ENCODE measurements around the gene SLC4A4. TPM values are rescaled to one million over a fixed set of nuclear protein-coding genes. Genes with fewer than 3 reads are reported as not detected.

SLC4A4 gene
- total RNA-seq, 1 experiment from 2014 or later, result 0.92 TPM

DNA sequence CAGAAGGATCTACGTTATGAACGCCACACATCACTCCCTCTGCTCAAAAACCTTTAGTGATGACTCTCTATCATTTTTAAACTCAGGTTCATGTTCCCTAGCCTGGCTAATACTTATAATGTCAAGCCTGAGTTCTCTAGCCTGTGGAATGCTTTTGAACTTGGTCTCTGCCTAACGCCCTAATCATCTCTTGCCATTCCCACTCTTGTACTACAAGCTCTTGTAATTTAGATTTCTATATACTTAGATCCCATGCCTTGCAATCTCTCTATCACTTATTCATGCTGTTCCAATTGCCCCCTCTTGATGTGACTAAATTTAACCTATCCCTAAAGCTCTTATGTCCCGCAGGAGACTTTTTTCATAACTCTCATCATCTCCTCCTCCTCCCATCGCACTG, 40.3 kb downstream of the SLC4A4 start:
- H3K27ac Mint-ChIP-seq, result no peak overlapping the region
- Histone ChIP-seq H2BK5ac (ENCODE audit: insufficient read length, low read length) (no peak overlapping the region), H2BK12ac (ENCODE audit: insufficient read length, low read depth, low read length) (no peak overlapping the region), H4K91ac (ENCODE audit: insufficient read length, low read depth, low read length) (no peak overlapping the region), H3K23me2 (ENCODE audit: insufficient read length, low read depth, low read length, poor library complexity, severe bottlenecking) (no peaks in the 10 kb centered on the region), H3K23ac (ENCODE audit: insufficient read length, low read depth, low read length) (no peak overlapping the region), H3K79me2 (ENCODE audit: insufficient read depth, low read length) (no peaks in the 10 kb centered on the region), H3K9ac (ENCODE audit: extremely low read depth, insufficient read length, low read length) (no peak overlapping the region), H2AK5ac (ENCODE audit: insufficient read length, low read length) (no peak overlapping the region), H2AFZ (ENCODE audit: low read length) (no peak overlapping the region), H3K4me2 (ENCODE audit: insufficient read depth, insufficient read length, low read length) (no peak overlapping the region), H2BK120ac (ENCODE audit: low read depth, low read length, poor library complexity, severe bottlenecking) (no peak overlapping the region), H3K4me1 (ENCODE audit: insufficient read depth, low read length) (no peaks in the 10 kb centered on the region), H3K79me1 (ENCODE audit: insufficient read depth, low read depth, low read length, poor library complexity, severe bottlenecking) (no peaks in the 10 kb centered on the region), H3K56ac (ENCODE audit: insufficient read length, low read depth, low read length) (no peak overlapping the region), H3K27ac (ENCODE audit: insufficient read length, low read depth, low read length) (no peak overlapping the region), H3T11ph (ENCODE audit: low read length) (no peak overlapping the region), H3K14ac (ENCODE audit: insufficient read depth, low read length) (no peak overlapping the region), H3K27me3 (ENCODE audit: insufficient read depth, low read length) (no peaks in the 10 kb centered on the region), H3K4ac (ENCODE audit: low read depth, low read length) (no peak overlapping the region), H2BK20ac (ENCODE audit: low read depth, low read length, poor library complexity, severe bottlenecking) (no peak overlapping the region), H3K18ac (ENCODE audit: insufficient read length, low read depth, low read length) (no peak overlapping the region), H4K8ac (replicated peaks; ENCODE audit: insufficient read length, low read depth, low read length) (no peak overlapping the region), H2BK15ac (ENCODE audit: low read depth, low read length) (no peak overlapping the region), H3K9me3 (ENCODE audit: control insufficient read depth, low read depth, low read length) (no peaks in the 10 kb centered on the region), H4K5ac (ENCODE audit: insufficient read length, low read depth, low read length) (no peak overlapping the region), H4K20me1 (ENCODE audit: control insufficient read depth, insufficient read depth, insufficient read length) (no peaks in the 10 kb centered on the region)
- H3K9me3 Mint-ChIP-seq, result no peaks in the 10 kb centered on the region
- H3K4me1 Mint-ChIP-seq, result no peaks in the 10 kb centered on the region
- no CpG with 5 or more reads among the region's 5 CpGs for WGBS (ENCODE audit: extremely low coverage, insufficient read length, low lambda C conversion rate)
- TF ChIP-seq, protein P1, sequence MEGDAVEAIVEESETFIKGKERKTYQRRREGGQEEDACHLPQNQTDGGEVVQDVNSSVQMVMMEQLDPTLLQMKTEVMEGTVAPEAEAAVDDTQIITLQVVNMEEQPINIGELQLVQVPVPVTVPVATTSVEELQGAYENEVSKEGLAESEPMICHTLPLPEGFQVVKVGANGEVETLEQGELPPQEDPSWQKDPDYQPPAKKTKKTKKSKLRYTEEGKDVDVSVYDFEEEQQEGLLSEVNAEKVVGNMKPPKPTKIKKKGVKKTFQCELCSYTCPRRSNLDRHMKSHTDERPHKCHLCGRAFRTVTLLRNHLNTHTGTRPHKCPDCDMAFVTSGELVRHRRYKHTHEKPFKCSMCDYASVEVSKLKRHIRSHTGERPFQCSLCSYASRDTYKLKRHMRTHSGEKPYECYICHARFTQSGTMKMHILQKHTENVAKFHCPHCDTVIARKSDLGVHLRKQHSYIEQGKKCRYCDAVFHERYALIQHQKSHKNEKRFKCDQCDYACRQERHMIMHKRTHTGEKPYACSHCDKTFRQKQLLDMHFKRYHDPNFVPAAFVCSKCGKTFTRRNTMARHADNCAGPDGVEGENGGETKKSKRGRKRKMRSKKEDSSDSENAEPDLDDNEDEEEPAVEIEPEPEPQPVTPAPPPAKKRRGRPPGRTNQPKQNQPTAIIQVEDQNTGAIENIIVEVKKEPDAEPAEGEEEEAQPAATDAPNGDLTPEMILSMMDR (conservative IDR thresholded peaks at IDR 0.05), result no peak
- H3K36me3 Mint-ChIP-seq (ENCODE audit: insufficient read depth in 1 of 3, low read depth in 3 of 3), result no peaks in the 10 kb centered on the region
- H3K4me3 Mint-ChIP-seq, result no peak overlapping the region
- no peak for DNase-seq
- no peaks in the 10 kb centered on the region for H3K27me3 Mint-ChIP-seq (ENCODE audit: low read depth)

Measured in H9 (cell line).